CD14-positive monocyte (primary cell): ENCODE measurements around the gene DOK6. TPM values are rescaled to one million over a fixed set of nuclear protein-coding genes. Genes with fewer than 3 reads are reported as not detected.

Source experiments
- DNase-seq, 3 donors: peaks; one replicate each; pipeline ENCODE4 v3.0.0-alpha.2; 2011 to 2022
- H2AFZ ChIP-seq: 2 replicates; pipeline ENCODE4 v1.6.0; 2012; ENCODE audit warnings: mild to moderate bottlenecking, low read depth, low read length, inconsistent platforms; ENCODE audit not compliant: insufficient read depth, poor library complexity, severe bottlenecking
- H3K27ac ChIP-seq, 2 donors: 1 replicate in 1 of 2; 2 replicates in 1 of 2; pipeline ENCODE4 v1.5.1; 2012 to 2013; ENCODE audit warnings: low read length in 2 of 2, control low read depth in 1 of 2, inconsistent platforms in 1 of 2, low read depth in 1 of 2, mild to moderate bottlenecking in 1 of 2
- H3K27me3 ChIP-seq, 2 donors: one replicate each; pipeline versions ENCODE4 v1.6.0 to v1.6.1; 2011 to 2013; ENCODE audit warnings: low read length in 2 of 2; ENCODE audit not compliant: control insufficient read depth in 2 of 2, insufficient read depth in 2 of 2
- H3K36me3 ChIP-seq, 2 donors: replicated peaks in 1 of 2; 1 replicate in 1 of 2; 2 replicates in 1 of 2; pipeline versions ENCODE4 v1.5.1 to v1.6.1; 2012 to 2013; ENCODE audit warnings: low read length in 2 of 2, control low read depth in 1 of 2, inconsistent platforms in 1 of 2, mild to moderate bottlenecking in 1 of 2; ENCODE audit not compliant: insufficient read depth in 2 of 2, control insufficient read depth in 1 of 2
- H3K4me1 ChIP-seq, 2 donors: 1 replicate in 1 of 2; 2 replicates in 1 of 2; pipeline versions ENCODE4 v1.5.1 to v1.6.1; 2012 to 2013; ENCODE audit warnings: low read length in 2 of 2, control low read depth in 1 of 2, inconsistent platforms in 1 of 2, mild to moderate bottlenecking in 1 of 2, moderate library complexity in 1 of 2; ENCODE audit not compliant: insufficient read depth in 2 of 2, control insufficient read depth in 1 of 2
- H3K4me2 ChIP-seq: replicated peaks from 2 replicates; pipeline ENCODE3; 2012; ENCODE audit warnings: low read length, moderate library complexity, mild to moderate bottlenecking; ENCODE audit not compliant: poor library complexity, severe bottlenecking; ENCODE audit errors: extremely low read depth
- H3K4me3 ChIP-seq, 3 experiments: fragments of 200-600 bp in 1 of 3; sonication (generic) in 1 of 3; replicated peaks in 1 of 3; 1 replicate in 2 of 3; 2 replicates in 1 of 3; pipeline ENCODE4 v1.5.1; 2011 to 2013; ENCODE audit warnings: low read length in 3 of 3, mild to moderate bottlenecking in 3 of 3, control low read depth in 2 of 3, low read depth in 2 of 3, inconsistent platforms in 1 of 3, moderate library complexity in 1 of 3
- H3K79me2 ChIP-seq: 2 replicates; pipeline ENCODE4 v1.6.0; 2012; ENCODE audit warnings: mild to moderate bottlenecking, control low read depth, inconsistent platforms, low read length, moderate library complexity; ENCODE audit not compliant: insufficient read depth
- H3K9ac ChIP-seq: 2 replicates; pipeline ENCODE4 v1.6.0; 2017; ENCODE audit warnings: low read length, mild to moderate bottlenecking; ENCODE audit not compliant: insufficient read depth, poor library complexity, severe bottlenecking
- H3K9me3 ChIP-seq, 2 donors: replicated peaks in 1 of 2; 1 replicate in 1 of 2; 2 replicates in 1 of 2; pipeline versions ENCODE4 v1.5.1 to v1.6.1; 2012 to 2013; ENCODE audit warnings: low read length in 2 of 2, control low read depth in 1 of 2; ENCODE audit not compliant: control insufficient read depth in 1 of 2, insufficient read depth in 1 of 2
- H4K20me1 ChIP-seq: 2 replicates; pipeline ENCODE4 v1.6.0; 2012; ENCODE audit warnings: mild to moderate bottlenecking, low read length, control low read depth, moderate library complexity; ENCODE audit not compliant: insufficient read depth
- H3K27ac Mint-ChIP-seq, 7 donors: one replicate each; pipeline ENCODE4 v1.8.0; 2020; ENCODE audit warnings: mild to moderate bottlenecking in 7 of 7, mixed read lengths in 7 of 7, moderate library complexity in 6 of 7, inconsistent platforms in 2 of 7
- H3K27me3 Mint-ChIP-seq, 3 donors: one replicate each; pipeline ENCODE4 v1.8.0; 2021 to 2022; ENCODE audit warnings: low read depth in 3 of 3, mild to moderate bottlenecking in 3 of 3, mixed read lengths in 3 of 3, moderate library complexity in 3 of 3, inconsistent platforms in 1 of 3
- H3K36me3 Mint-ChIP-seq, 2 donors: one replicate each; pipeline ENCODE4 v1.8.0; 2020; ENCODE audit warnings: mixed read lengths in 2 of 2, inconsistent platforms in 1 of 2, mild to moderate bottlenecking in 1 of 2
- H3K4me1 Mint-ChIP-seq: one replicate; pipeline ENCODE4 v1.8.0; 2020; ENCODE audit warnings: mild to moderate bottlenecking, mixed read lengths
- H3K4me3 Mint-ChIP-seq, 2 donors: one replicate each; pipeline ENCODE4 v1.8.0; 2020; ENCODE audit warnings: mild to moderate bottlenecking in 2 of 2, mixed read lengths in 2 of 2, moderate library complexity in 1 of 2
- H3K9me3 Mint-ChIP-seq, 7 donors: one replicate each; pipeline ENCODE4 v1.8.0; 2020 to 2022; ENCODE audit warnings: mixed read lengths in 7 of 7, mild to moderate bottlenecking in 6 of 7, moderate library complexity in 6 of 7, inconsistent platforms in 2 of 7
- WGBS: methylation state at CpG from one replicate; pipeline ENCODE4 v1.1.5; 2013; ENCODE audit warnings: missing lambda C conversion rate; ENCODE audit not compliant: insufficient coverage; 5-methylcytosine and 5-hydroxymethylcytosine counted together
- intact Hi-C, 2 donors: fragments of 100-400 bp; cut with micrococcal nuclease; formaldehyde crosslinking; loops; one replicate each; pipeline versions ENCODE4 v1.15.0 to v1.15.1; 2023
- polyA plus RNA-seq, 3 donors: library from polyadenylated mRNA; depleted of rRNA in 1 of 3; unstranded in 2 of 3; stranded (reverse) in 1 of 3; fragments of 300-500 nt in 2 of 3; fragments of >200 nt in 1 of 3; fragmentation: Illumina TruSeq in 2 of 3; gene quantifications; 1 replicate in 2 of 3; 2 replicates in 1 of 3; pipeline ENCODE4 v1.2.3, GENCODE V29; 2012 to 2021
- TF ChIP-seq, protein P1 (sequence below): fragments of 200-600 bp; IDR thresholded peaks from one replicate; pipeline ENCODE4 v1.8.0; 2022; ENCODE audit warnings: antibody characterized with exemption, mild to moderate bottlenecking

The DOK6 gene
- polyA plus RNA-seq, 3 donors: not detected

DNA sequence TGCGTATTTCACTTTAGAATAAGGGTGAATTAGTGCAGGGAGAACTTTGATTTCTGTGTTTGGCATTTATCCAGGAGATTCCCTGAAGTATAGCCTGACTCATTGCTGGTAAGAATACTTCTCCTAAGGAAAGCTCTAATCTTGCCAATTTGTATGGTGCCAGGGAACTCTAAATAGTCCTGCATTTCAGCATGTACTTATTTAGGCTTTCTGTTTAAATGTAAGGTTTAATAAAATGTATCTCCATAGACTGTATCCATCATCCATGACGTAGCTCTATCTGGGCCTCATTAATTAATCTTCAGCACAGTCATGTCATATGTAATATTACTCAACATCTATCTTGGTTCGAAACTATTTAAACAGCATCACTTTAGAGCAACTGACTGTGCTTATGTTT, 127.7 kb downstream of the DOK6 start:
- no peak for DNase-seq
- Histone ChIP-seq H3K36me3 (no peaks in the 10 kb centered on the region), H3K4me2 (no peak overlapping the region), H3K9ac (no peak overlapping the region), H2AFZ (no peak overlapping the region), H3K9me3 (no peaks in the 10 kb centered on the region), H3K79me2 (no peaks in the 10 kb centered on the region), H3K4me3 (no peak overlapping the region), H4K20me1 (no peaks in the 10 kb centered on the region), H3K27me3 (no peaks in the 10 kb centered on the region), H3K4me1 (no peaks in the 10 kb centered on the region), H3K27ac (no peak overlapping the region)
- Mint-ChIP-seq H3K27ac (no peak overlapping the region), H3K36me3 (no peaks in the 10 kb centered on the region), H3K4me3 (no peak overlapping the region), H3K9me3 (peaks cover 0 to 9% (median 3%) of the 10 kb centered on the region in 7 donors), H3K4me1 (no peaks in the 10 kb centered on the region), H3K27me3 (peaks cover 0 to 2% (median 0%) of the 10 kb centered on the region in 3 donors)
- 92% methylated on average over 2 of the region's 3 CpGs for WGBS
- intact Hi-C loops: no loop called here
- TF ChIP-seq, protein P1, sequence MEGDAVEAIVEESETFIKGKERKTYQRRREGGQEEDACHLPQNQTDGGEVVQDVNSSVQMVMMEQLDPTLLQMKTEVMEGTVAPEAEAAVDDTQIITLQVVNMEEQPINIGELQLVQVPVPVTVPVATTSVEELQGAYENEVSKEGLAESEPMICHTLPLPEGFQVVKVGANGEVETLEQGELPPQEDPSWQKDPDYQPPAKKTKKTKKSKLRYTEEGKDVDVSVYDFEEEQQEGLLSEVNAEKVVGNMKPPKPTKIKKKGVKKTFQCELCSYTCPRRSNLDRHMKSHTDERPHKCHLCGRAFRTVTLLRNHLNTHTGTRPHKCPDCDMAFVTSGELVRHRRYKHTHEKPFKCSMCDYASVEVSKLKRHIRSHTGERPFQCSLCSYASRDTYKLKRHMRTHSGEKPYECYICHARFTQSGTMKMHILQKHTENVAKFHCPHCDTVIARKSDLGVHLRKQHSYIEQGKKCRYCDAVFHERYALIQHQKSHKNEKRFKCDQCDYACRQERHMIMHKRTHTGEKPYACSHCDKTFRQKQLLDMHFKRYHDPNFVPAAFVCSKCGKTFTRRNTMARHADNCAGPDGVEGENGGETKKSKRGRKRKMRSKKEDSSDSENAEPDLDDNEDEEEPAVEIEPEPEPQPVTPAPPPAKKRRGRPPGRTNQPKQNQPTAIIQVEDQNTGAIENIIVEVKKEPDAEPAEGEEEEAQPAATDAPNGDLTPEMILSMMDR: no peak

- H4K20me1 ChIP-seq: no peaks in the 10 kb centered on the region
- H3K9ac ChIP-seq: no peak overlapping the region
Observed at GRCh38 chr18:69529151-69529550, 128.5 kb downstream of the DOK6 start.

More at GRCh38 chr18:69529151-69529550, 128.5 kb downstream of the DOK6 start:
- intact Hi-C loops: no loop called here
- H3K9me3 Mint-ChIP-seq: peaks cover 0 to 9% (median 3%) of the 10 kb centered on the region in 7 donors
- no peaks in the 10 kb centered on the region for H3K4me1 Mint-ChIP-seq
- Histone ChIP-seq H3K9me3 (no peaks in the 10 kb centered on the region), H3K27ac (no peak overlapping the region), H3K4me3 (no peak overlapping the region), H3K4me1 (no peaks in the 10 kb centered on the region), H3K79me2 (no peaks in the 10 kb centered on the region), H3K27me3 (no peaks in the 10 kb centered on the region), H2AFZ (no peak overlapping the region), H3K4me2 (no peak overlapping the region), H3K36me3 (no peaks in the 10 kb centered on the region)
- H3K27me3 Mint-ChIP-seq: peaks cover 0 to 2% (median 0%) of the 10 kb centered on the region in 3 donors
- H3K27ac Mint-ChIP-seq: no peak overlapping the region
- no peak overlapping the region for H3K4me3 Mint-ChIP-seq
- TF ChIP-seq, protein P1: no peak
- H3K36me3 Mint-ChIP-seq: no peaks in the 10 kb centered on the region
- WGBS: no CpG with 5 or more reads among the region's 2 CpGs
- DNase-seq: no peak
